NOMO-1 treated with DMSO at 0.1 percent for 48 hours (cell line): ENCODE data around the gene SUSD4.

Source experiments
- DNase-seq: peaks from one replicate; lab custom pipeline; 2025; ENCODE audit not compliant: unreplicated experiment; lab: John Stamatoyannopoulos, UW

The SUSD4 gene

GRCh38 chr1:223233019-223233409 lies 131.0 kb downstream of the SUSD4 start:
- DNase-seq, result no peak

- no peak for DNase-seq
Measured at GRCh38 chr1:223231581-223231980, 132.4 kb downstream of the SUSD4 start.

DNA sequence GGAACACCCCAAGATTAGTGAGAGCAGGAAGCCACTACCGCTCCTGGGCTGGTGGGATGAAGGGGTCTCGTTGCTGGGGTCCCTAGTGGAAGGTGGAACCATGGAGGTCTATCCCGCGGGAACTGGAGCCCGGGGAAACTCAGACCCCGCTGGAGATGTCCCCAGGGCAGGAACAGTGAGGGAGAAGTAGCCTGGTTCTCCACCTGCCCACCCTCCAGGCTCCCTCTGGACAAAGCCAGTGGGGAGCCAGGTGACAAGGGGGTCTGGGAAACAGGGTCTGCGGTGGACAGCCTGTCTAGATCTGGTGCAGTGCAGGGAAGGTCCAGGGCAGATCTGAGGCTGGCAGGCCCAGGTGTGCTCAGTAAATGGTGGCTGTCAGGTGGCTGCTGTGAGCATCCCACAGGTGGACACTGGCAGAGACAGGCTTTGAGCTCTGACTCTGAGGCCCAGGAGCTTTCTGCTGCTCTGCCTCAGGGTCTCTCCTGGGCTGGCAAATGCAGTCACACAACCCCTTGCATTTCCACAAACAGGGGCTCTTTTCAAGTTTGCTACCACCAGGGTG lies 132.9 kb downstream of the SUSD4 start:
- no peak for DNase-seq

- no peak for DNase-seq
Measured at GRCh38 chr1:223230161-223230881, 133.7 kb downstream of the SUSD4 start.

GRCh38 chr1:223229756-223230155 lies 134.2 kb downstream of the SUSD4 start:
- DNase-seq, result no peak

GRCh38 chr1:223228931-223229528 lies 134.9 kb downstream of the SUSD4 start:
- DNase-seq, result no peak

GRCh38 chr1:223228201-223228600 lies 135.8 kb downstream of the SUSD4 start:
- DNase-seq, result no peak

DNA sequence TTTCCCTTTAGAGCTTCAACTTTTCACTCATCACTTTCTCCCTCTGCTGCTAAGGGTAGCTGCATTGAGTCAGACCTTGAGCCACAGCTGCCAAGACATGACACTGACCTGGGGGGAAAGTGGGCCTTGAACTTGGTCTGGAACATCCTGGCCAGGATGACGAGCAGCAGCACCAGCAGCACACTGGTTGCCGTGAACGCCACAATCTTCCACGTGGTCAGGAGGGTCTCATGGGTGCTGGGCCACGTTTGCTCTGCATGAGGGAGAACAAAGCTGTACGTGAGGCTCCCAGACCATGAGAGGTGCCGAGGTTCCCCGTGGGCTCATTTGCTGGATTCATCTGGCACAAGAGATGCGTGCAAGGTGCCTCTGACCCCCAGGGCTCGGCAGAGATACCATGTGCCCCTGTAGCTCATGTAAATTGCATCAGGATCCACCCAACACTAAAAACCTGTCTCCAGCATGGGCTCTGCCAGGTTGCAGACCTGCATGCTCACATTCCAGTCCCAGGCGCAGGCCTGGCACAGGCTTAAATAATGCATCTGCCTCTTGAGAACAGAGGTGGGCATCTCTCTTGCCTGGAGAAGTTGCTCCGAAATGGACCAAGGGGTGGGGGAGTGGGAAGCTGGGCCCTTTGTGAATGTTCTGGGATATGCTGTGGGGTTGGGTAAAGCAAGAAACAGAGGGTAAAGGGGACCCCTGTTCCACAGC lies 136.3 kb downstream of the SUSD4 start:
- no peak for DNase-seq

GRCh38 chr1:223227031-223227430 lies 136.9 kb downstream of the SUSD4 start:
- no peak for DNase-seq

DNA sequence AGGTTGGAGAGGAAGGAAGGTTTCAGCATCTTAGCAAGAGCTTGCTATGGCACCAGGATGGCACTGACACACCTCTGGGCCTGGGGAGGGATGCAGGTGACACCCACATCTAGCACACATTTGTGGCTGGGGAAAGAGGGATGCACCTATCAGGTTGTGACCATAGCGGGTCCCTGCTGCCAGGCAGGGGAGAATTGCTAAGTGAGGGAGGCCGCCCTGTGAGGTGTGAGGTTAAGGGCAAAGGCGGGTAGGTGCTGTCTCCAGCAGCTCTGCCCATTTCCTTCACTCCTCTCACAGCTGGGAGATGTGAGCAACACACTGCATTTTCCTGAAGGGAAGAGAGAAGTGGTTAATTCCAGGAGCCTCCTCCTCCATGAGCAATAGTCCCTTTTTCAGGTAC lies 137.7 kb downstream of the SUSD4 start:
- DNase-seq, result no peak

GRCh38 chr1:223225481-223225880 lies 138.5 kb downstream of the SUSD4 start:
- DNase-seq, result no peak

DNA sequence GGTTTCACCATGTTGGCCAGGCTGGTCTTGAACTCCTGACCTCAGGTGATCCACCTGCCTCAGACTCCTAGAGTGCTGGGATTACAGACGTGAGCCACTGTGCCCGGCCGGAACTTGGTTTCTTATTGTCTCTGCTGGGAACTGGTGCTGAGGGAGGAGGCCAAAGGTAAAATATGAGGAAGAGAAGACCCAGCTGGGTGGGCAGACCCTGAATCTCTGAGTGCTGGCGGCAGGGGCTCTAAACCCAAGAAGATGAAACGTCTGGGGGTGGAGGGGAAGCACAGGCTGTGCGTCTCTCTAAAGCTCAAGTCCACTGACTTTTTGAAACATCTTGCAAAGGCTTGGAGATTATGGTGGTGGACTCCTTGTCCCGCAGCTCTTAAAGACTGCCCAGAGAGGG lies 138.9 kb downstream of the SUSD4 start:
- no peak for DNase-seq

DNA sequence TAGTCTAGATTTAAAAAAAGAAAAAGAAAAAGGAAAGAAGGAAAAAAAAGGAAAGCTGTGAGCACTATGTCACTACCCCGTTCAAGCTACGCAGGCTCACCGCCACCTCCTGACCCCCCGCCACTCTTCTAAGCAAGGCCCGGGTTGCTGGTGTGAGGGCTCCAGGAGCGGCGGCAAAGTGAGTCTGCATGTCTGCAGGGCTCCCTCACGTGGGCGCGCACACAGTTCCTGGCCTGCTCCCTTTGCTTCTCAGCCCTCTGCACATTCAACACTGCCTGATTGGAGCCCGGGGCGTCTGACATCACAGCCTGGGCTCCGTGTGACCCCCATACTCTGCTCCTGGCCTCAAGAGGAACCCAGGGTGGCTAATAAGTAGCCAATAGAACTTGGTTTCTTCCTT lies 139.5 kb downstream of the SUSD4 start:
- DNase-seq, result no peak

GRCh38 chr1:223223091-223223995 lies 140.6 kb downstream of the SUSD4 start:
- no peak for DNase-seq

GRCh38 chr1:223222377-223222776 lies 141.6 kb downstream of the SUSD4 start:
- DNase-seq, result no peak

GRCh38 chr1:223221686-223222085 lies 142.3 kb downstream of the SUSD4 start:
- no peak for DNase-seq

GRCh38 chr1:223219846-223220610 lies 143.9 kb downstream of the SUSD4 start:
- DNase-seq, result no peak

- no peak for DNase-seq
Measured at GRCh38 chr1:223219318-223219635, 144.7 kb downstream of the SUSD4 start.

GRCh38 chr1:223217781-223218180 lies 146.2 kb downstream of the SUSD4 start:
- no peak for DNase-seq

GRCh38 chr1:223216531-223217205 lies 147.3 kb downstream of the SUSD4 start:
- DNase-seq, result no peak
